Left forelimb (tissue), 1 donor: Measurements from ENCODE around the gene MAEA.
A peak's percentile ranks its signal among the peaks of the same experiment; 100 is the strongest.

Experiments
- DNase-seq: peaks from one replicate; pipeline ENCODE4 v3.0.0-alpha.2; 2018; ENCODE audit warnings: low spot score

Gene MAEA

GRCh38 chr4:1289207-1290164 is at the start of gene MAEA:
TSS of gene MAEA (plus strand) at chr4:1289891. CDS start at chr4:1289914, 23 bp downstream.
- peak; percentile 98 for DNase-seq

DNA sequence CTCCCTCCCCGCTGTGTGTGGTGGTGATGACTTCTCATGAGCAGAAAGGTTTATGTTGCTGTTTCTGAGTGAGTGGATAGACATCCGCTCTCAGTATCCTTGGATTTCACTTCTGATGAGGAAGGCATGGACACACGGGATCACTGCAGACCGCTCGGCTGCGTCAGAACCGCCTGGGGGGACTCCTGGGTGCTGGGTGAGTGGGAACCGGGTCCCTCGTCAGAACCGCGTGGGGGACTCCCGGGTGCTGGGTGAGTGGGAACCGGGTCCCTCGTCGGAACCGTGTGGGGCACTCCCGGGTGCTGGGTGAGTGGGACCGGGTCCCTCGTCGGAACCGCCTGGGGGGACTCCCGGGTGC is 49.8 kb upstream of the MAEA start:
- peak; percentile 50 for DNase-seq

GRCh38 chr4:1240721-1241465 is 48.8 kb upstream of the MAEA start:
- DNase-seq = peak; percentile 54

GRCh38 chr4:1241466-1241935 is 48.2 kb upstream of the MAEA start:
- DNase-seq = peak; percentile 30

GRCh38 chr4:1241936-1242505 is 47.7 kb upstream of the MAEA start:
- peak; percentile 53 for DNase-seq

DNA sequence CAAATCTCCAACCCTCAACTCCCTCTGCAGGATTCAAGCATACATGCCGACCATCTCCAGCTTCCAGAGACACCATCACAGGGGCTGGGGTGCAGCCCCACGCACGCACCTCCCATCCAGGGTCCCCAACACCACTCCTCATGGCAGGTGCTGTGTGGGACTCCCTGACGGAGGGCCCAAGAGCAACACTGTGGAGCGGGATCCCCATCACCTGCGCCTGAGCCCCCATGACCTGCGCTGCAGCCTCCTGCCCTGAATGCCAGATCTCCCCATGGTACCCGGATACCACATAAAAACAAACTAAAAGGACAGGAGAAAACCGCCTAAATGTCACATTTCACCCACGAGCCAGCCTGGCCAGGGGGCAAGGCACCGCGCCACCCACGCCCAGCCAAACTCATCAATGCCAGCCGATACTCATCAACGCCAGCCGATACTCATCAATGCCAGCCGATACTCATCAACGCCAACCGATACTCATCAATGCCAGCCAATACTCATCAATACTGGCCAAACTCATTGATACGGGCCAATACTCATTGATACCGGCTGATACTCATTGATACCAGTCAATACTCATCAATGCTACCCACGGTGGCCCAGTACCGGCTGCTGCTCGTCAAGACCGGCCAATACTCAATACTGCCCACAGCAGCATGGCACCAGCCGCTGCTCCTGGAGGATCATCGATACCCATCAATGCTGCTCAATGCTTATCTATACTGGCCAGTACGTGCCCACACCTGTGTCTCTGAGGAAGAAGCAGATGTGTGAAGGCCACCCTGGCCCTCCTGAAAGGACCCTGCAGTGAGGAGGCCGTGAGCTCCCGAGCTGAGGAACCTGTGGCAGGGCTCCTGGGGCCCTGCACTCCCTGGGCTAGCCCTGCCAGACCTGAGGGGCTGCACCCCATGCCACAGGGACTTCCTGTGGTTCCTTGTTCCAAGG is 46.9 kb upstream of the MAEA start:
- peak; percentile 44 for DNase-seq

GRCh38 chr4:1243451-1244080 is 46.1 kb upstream of the MAEA start:
- peak; percentile 41 for DNase-seq

GRCh38 chr4:1244081-1244977 is 45.4 kb upstream of the MAEA start:
- peak; percentile 63 for DNase-seq

GRCh38 chr4:1244978-1245471 is 44.7 kb upstream of the MAEA start:
- DNase-seq = peak; percentile 57

DNA sequence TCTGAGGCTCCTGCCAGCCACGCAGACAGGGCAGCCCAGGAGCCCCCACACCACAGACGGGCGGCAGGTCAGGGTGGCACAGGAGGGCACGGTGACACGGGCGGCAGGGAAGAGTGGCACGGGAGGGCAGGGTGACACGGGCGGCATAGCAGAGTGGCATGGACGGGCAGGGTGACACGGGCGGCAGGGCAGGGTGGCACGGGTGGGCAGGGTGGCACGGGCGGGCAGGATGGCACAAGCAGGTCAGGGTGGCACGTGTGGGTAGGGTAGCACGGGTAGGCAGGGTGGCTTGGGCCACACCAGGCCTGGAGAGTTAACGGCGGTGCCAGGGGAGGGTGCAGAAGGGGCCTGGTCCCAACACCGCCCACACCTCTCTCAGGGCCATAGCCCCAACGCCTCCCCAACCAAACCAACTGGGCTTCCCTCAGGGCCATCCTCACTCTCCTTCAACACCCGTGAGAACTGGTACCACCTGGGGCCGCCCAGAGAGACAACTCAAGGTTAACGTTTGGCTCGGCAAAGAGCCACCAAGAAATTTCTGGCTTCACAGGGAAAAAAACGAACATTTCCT is 44.1 kb upstream of the MAEA start:
- peak; percentile 67 for DNase-seq

- peak; percentile 59 for DNase-seq
Observed at GRCh38 chr4:1246111-1246881, 43.4 kb upstream of the MAEA start.

DNA sequence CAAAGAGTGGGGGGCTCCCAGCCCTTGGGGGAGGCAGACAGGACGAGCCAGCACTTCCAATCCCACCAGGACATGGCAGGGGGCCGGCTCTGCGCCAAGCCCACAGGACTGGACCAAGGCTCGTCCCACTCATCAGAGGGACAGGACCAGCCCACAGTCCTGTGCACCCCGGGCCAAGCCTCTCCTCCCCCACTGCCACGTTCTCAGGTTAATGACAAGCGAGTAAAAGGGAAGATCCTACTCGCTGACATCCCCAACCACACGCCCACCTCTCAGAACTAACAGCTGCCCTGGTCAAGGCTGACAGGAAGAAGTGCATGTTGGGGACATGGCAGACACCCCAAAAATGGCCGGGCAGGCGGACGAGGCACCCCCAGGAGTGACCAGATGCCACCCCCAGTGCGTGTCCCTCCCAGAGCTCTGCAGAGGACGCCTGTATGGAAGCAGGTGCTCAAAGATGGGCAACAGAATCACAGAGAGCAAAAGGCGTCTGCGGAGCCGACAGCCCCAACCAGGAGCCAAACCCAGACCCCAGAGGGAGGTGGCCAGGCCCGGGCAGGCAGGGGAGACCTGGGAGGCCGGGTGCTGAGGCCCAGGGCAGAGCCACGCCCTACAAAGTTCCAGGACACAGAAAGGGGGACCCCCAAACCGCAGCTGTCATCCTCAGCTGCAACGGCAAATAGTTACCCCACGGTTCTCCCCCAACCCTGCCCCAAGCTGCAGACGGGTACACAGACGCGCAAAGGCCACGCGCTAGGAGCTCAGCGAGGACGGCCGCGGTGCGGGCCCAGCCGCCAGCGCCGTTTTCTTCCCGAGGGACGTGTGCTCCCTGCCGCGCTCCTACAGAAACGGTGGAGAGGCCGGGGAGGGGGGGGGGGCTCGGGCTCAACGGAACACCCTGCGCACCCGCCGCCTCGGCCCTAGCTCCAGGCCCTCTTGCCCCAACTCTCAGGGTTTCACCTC is 42.5 kb upstream of the MAEA start:
- peak; percentile 56 for DNase-seq

DNA sequence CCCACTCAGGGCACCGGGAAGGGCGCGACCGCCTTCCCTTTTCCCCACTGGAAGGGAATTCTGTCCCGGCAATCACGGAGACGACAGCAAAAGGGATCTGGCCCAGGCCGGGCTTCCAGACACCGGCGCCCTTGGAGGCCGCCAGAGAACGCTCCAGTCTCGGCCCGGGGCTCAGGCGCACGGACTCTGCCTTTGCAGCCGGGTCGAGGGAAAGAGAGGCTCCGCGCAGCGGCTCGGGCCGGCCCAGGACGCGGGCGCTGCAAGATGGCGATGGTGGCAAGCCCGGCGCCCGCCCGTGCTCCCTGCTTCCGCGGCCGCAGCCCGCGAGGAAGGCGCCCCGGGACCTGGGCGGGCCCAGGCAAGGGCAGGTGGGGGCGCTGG is 41.8 kb upstream of the MAEA start:
- DNase-seq = no peak

GRCh38 chr4:1248245-1249147 is 41.2 kb upstream of the MAEA start, which contains the start of gene CTBP1:
TSS of gene CTBP1 (minus strand) at chr4:1249130. CDS start at chr4:1241331, 7,799 bp downstream.
- DNase-seq = peak; percentile 92

DNA sequence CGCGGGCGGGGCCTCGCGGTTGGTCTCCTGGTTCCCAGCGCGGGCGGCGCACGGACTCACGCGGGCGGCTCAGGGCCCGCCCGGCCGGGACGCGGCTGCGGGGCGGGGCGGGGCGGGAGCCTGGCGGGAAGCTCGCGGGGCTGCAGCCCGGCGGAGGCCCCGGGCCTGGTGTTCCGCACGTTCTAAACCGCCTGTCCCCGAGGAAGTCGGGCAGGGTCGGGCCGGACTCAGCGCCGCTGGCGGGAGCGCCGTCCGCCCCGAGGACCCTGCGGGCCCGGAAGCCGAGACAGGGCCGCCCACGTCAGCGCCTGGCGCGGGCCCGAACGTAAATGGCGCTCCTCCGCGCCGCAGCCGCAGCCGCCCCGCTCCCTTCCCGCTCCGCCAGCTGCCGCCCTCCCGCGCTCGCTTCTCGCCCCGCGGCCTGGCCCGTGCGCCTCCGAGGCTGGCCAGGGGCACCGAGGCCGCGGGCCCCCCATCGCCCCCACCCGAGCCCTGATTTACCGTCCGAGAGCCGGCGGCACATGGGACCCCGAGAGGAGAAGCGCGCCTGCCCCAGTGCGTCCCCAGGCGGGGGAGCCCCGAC is 40.5 kb upstream of the MAEA start:
- DNase-seq = peak; percentile 89
